K562 (cell line): Measurements from ENCODE around the gene CEP250. TPM values are rescaled to one million over a fixed set of nuclear protein-coding genes. Genes with fewer than 3 reads are reported as not detected.

Experiments
- ADNP ChIP-seq: fragments of 200-800 bp; sonication (Bioruptor generic); IDR thresholded peaks from 2 replicates; pipeline ENCODE4 v1.6.1; 2016; ENCODE audit warnings: missing genetic modification characterization, missing compliant biosample characterization
- IFI16 ChIP-seq: fragments of 250-450 bp; sonication (Bioruptor Pico); IDR thresholded peaks from 2 replicates; pipeline ENCODE4 v2.1.2; 2022; ENCODE audit warnings: mild to moderate bottlenecking, inconsistent platforms
- KAT7 ChIP-seq: sonication (generic); formaldehyde crosslinking; IDR thresholded peaks from 2 replicates; pipeline ENCODE4 v1.8.0; 2022; ENCODE audit warnings: missing genetic modification reagents, mild to moderate bottlenecking, borderline replicate concordance
- KLF6 ChIP-seq: fragments of 250-450 bp; sonication (Bioruptor Pico); IDR thresholded peaks from 2 replicates; pipeline ENCODE4 v1.4.0; 2020; ENCODE audit warnings: mild to moderate bottlenecking, moderate library complexity, borderline replicate concordance
- MEF2D ChIP-seq: conservative IDR thresholded peaks from 2 replicates; pipeline ENCODE4 v1.6.1; 2016; ENCODE audit warnings: low read depth, missing genetic modification characterization, missing compliant biosample characterization
- MTF1 ChIP-seq: fragments of 250-450 bp; sonication (Bioruptor Pico); IDR thresholded peaks from 2 replicates; pipeline ENCODE4 v1.9.0; 2021; ENCODE audit warnings: moderate library complexity, mild to moderate bottlenecking, inconsistent platforms, borderline replicate concordance
- PHF20 ChIP-seq: fragments of 450-650 bp; IDR thresholded peaks from 2 replicates; pipeline ENCODE4 v1.6.1; 2018; ENCODE audit not compliant: partially characterized antibody
- PTRF ChIP-seq: fragments of 450-650 bp; IDR thresholded peaks from 2 replicates; pipeline ENCODE4 v1.6.1; 2016; ENCODE audit warnings: mild to moderate bottlenecking, missing genetic modification characterization, missing compliant biosample characterization
- RREB1 ChIP-seq: fragments of 250-450 bp; sonication (Bioruptor Pico); IDR thresholded peaks from 2 replicates; pipeline ENCODE4 v1.4.0; 2020
- SLC30A9 ChIP-seq: fragments of 250-450 bp; sonication (Bioruptor Pico); IDR thresholded peaks from 2 replicates; pipeline ENCODE4 v1.8.0; 2022; ENCODE audit warnings: mild to moderate bottlenecking, moderate library complexity
- SREBF2 ChIP-seq: sonication (generic); formaldehyde crosslinking; IDR thresholded peaks from 2 replicates; pipeline ENCODE4 v1.4.0; 2020; ENCODE audit warnings: mild to moderate bottlenecking, missing genetic modification reagents
- YBX1 ChIP-seq: fragments of 450-650 bp; IDR thresholded peaks from 2 replicates; pipeline ENCODE4 v1.7.1; 2016; ENCODE audit warnings: mild to moderate bottlenecking
- ZBTB26 ChIP-seq: fragments of 450-650 bp; formaldehyde crosslinking; IDR thresholded peaks from 2 replicates; pipeline ENCODE4 v1.4.0; 2022; ENCODE audit warnings: missing genetic modification characterization
- ZNF449 ChIP-seq: fragments of 250-450 bp; sonication (Bioruptor Pico); IDR thresholded peaks from 2 replicates; pipeline ENCODE4 v1.8.0; 2022; ENCODE audit warnings: moderate library complexity, mild to moderate bottlenecking, inconsistent platforms
- polyA plus RNA-seq, 8 experiments: library from polyadenylated mRNA; depleted of rRNA in 4 of 8; stranded (reverse) in 5 of 8; unstranded in 3 of 8; fragments of >200 nt; fragmentation: Nextera tagmentation in 2 of 8; fragmentation: Illumina TruSeq in 1 of 8; extraction: Ambion mirVana in 2 of 8; extraction: Trizol in 1 of 8; gene quantifications; 2 replicates each; pipeline versions ENCODE4 v1.2.1 to v1.2.3, GENCODE V29; 2011 to 2014; ENCODE audit warnings: inconsistent platforms in 1 of 8, missing spikeins in 1 of 8
- total RNA-seq, 7 experiments: library from RNA; depleted of rRNA in 6 of 7; stranded (reverse); fragments of >200 nt in 6 of 7; fragmentation: Illumina TruSeq in 2 of 7; extraction: Trizol in 2 of 7; gene quantifications; 2 replicates each; pipeline versions ENCODE4 v1.2.1 to v1.2.3, GENCODE V29; 2011 to 2021; ENCODE audit warnings: low replicate concordance in 1 of 7
- TF ChIP-seq, protein P1 (sequence below): fragments of 250-450 bp; sonication (Bioruptor Pico); IDR thresholded peaks from 2 replicates; pipeline ENCODE4 v1.5.0; 2021
- TF ChIP-seq, protein P2 (sequence below): fragments of 250-450 bp; sonication (Bioruptor Pico); IDR thresholded peaks from 2 replicates; pipeline ENCODE4 v1.8.0; 2021; ENCODE audit warnings: moderate library complexity, mild to moderate bottlenecking, inconsistent platforms

The CEP250 gene
- total and polyA plus RNA-seq, 9 of the 15 experiments (the other 6 are each of a cell fraction or from before 2014, with no cell fraction given) = 2.5 to 41.9 (median 20.5) TPM

DNA sequence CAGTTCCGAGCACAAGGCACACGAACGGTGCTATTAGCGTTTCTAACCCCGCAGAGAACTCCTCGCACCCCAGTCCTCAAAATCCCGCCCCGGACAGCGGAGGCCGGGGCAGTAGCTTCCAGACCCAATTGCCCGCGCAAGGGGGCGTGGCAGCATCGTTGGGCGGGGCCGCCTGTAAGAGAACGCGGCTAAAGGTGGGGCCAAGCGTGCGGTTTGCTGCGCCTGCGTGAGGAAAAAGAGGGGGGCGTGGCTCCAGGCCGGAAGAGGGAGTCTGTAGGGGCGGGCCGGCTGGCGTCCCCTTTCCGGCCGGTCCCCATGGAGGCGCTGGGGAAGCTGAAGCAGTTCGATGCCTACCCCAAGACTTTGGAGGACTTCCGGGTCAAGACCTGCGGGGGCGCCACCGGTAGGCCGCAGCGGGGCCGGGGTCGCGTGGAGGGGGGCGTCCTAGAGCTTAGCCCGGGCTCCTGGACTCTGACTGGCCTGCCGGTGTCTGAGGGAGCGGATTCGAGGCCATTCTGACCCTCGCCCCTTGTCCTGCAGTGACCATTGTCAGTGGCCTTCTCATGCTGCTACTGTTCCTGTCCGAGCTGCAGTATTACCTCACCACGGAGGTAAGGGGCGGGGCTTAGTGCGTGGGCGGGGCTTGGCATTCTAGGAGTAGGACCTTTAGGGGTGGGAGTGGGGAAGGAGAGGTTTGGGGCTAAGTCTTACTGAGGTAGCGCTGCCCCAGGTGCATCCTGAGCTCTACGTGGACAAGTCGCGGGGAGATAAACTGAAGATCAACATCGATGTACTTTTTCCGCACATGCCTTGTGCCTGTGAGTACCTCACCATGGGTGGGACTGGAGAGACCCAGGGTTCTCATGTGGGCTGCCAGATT lies 86.6 kb downstream of the CEP250 start, which contains the start of gene ERGIC3 (continued):
- TF ChIP-seq IFI16 (CRISPR knock-in tag) (no peak), PHF20 (peak; percentile 91), SLC30A9 (CRISPR knock-in tag) (no peak), PTRF (tag) (no peak), RREB1 (CRISPR knock-in tag) (no peak), ADNP (tag) (no peak), KLF6 (CRISPR knock-in tag) (peak; percentile 56; the same call in 1 of the 2 replicates), ZBTB26 (no peak), KAT7 (CRISPR knock-in tag) (no peak), SREBF2 (no peak), ZNF449 (CRISPR knock-in tag) (no peak), MEF2D (tag) (no peak), MTF1 (no peak), YBX1 (no peak)
- TF ChIP-seq, protein P1, sequence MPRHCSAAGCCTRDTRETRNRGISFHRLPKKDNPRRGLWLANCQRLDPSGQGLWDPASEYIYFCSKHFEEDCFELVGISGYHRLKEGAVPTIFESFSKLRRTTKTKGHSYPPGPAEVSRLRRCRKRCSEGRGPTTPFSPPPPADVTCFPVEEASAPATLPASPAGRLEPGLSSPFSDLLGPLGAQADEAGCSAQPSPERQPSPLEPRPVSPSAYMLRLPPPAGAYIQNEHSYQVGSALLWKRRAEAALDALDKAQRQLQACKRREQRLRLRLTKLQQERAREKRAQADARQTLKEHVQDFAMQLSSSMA = no peak
- TF ChIP-seq, protein P2, sequence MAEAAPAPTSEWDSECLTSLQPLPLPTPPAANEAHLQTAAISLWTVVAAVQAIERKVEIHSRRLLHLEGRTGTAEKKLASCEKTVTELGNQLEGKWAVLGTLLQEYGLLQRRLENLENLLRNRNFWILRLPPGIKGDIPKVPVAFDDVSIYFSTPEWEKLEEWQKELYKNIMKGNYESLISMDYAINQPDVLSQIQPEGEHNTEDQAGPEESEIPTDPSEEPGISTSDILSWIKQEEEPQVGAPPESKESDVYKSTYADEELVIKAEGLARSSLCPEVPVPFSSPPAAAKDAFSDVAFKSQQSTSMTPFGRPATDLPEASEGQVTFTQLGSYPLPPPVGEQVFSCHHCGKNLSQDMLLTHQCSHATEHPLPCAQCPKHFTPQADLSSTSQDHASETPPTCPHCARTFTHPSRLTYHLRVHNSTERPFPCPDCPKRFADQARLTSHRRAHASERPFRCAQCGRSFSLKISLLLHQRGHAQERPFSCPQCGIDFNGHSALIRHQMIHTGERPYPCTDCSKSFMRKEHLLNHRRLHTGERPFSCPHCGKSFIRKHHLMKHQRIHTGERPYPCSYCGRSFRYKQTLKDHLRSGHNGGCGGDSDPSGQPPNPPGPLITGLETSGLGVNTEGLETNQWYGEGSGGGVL (CRISPR knock-in tag) = no peak
